HG03135 (cell line): ENCODE data around the gene GGACT.

ENCODE experiments used
- ATAC-seq: cut with Tn5 transposase; IDR thresholded peaks from one replicate; pipeline ENCODE4 v1.9.1; 2021; ENCODE audit warnings: mild to moderate bottlenecking, moderate library complexity; ENCODE audit not compliant: unreplicated experiment

The GGACT gene

DNA sequence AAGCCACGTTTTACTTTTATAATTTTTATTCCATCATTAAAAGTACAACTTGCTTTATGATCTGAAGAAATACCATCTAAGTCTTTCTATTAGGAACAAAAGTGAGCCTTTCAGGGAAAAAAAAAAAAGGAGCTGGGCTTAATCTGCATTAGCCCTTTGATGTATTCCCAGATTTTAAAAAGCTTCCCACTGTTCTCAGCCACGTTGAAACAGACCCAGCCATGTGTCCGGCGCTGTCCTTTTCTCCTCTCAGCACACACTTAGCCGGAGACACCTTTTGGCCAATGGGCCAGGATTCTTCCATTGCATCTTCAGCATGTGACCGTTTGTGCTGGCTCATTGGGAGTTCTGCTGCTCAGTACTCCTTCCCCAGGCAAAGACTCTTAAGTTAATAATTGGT, 105.5 kb downstream of the GGACT start:
- no peak for ATAC-seq

DNA sequence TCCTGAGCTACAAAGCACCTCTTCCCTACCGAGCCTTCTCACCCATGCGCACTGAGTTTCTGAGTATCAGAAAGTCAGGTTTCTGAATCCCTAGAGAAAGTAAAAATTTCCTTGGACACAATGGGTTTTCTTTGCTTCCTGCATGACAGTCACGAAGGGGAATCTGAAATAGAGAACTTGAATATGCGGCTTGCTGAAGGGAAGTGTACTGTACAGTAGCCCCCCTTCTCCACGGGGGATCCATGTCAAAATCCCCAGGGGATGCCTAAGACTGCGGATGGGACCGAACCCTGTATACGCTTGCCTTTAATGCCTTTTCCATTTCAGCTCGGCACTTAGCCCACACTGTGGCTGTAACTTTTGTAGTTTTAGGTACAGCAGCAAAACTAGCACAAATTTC, 107.9 kb downstream of the GGACT start:
- ATAC-seq: no peak
